ENCODE results near the gene UFC1. TPM values are rescaled to one million over a fixed set of nuclear protein-coding genes. Genes with fewer than 3 reads are reported as not detected.

Gene UFC1
- total and polyA plus RNA-seq, 7 donors, result 56.6 to 141 (median 76.2) TPM

DNA sequence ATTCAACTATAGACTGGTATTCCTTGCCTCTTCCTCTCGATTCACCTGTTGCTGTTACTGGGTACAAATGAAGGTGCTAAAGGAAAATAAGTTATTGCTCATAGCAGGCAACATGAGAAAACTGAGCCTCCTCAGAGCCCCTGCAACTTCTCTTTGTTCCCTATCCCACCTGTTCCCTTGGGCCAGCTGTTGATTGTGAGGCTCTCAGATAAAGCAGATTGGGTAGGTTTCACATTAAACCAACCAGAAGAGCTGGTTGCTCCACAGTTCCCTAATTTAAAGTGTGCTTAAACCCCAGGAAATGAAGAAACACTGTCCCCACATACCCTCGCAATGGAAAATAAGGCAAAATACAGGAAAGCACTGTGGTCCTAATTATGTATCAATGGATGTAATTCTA, 26.1 kb upstream of the UFC1 start:
- Histone ChIP-seq H3K4me1 (peaks cover 30% of the 10 kb centered on the region), H3K9me3 (no peaks in the 10 kb centered on the region), H3K27me3 (ENCODE audit: insufficient read depth in 3 of 3, low read length in 2 of 3) (no peaks in the 10 kb centered on the region), H3K36me3 (ENCODE audit: insufficient read depth in 1 of 2, low read depth in 1 of 2) (peaks cover 9 to 80% of the 10 kb centered on the region in 2 donors), H3K4me3 (no peak overlapping the region), H3K27ac (no peak overlapping the region)
- ATAC-seq, result no peak
- intact Hi-C loops (cut with DNase I), result no loop called here
- TF ChIP-seq CTCF (IDR thresholded peaks at IDR 0.05), result no peak
- no peak for DNase-seq
- 78 to 81% (median 79%) methylated on average over 2 of the region's 2 CpGs for WGBS, 3 donors

- Histone ChIP-seq H3K4me1 (peaks cover 33% of the 10 kb centered on the region), H3K36me3 (ENCODE audit: insufficient read depth in 1 of 2, low read depth in 1 of 2) (peaks cover 9 to 69% of the 10 kb centered on the region in 2 donors), H3K4me3 (no peak overlapping the region), H3K27ac (peak overlapping the region; percentile 12), H3K27me3 (ENCODE audit: insufficient read depth in 3 of 3, low read length in 2 of 3) (no peaks in the 10 kb centered on the region), H3K9me3 (no peaks in the 10 kb centered on the region)
- TF ChIP-seq CTCF (IDR thresholded peaks at IDR 0.05), result no peak
- intact Hi-C loops (cut with DNase I), result no loop called here
- DNase-seq (no peak), ATAC-seq (no peak)
- 66 to 72% (median 70%) methylated on average over 4 of the region's 4 CpGs for WGBS, 3 donors
These were observed 25.0 kb upstream of the UFC1 start for GRCh38 chr1:161128591-161129420.

- TF ChIP-seq CTCF (IDR thresholded peaks at IDR 0.05), result no peak
- intact Hi-C loops (cut with DNase I), result loop anchor here in 1 of 2 donors (5.0 kb wide), 1 partner anchor 83 kb away; the partner anchor contains the start of gene USF1
- 29 to 43% (median 31%) methylated on average over 1 of the region's 1 CpG for WGBS, 3 donors
- no peaks in the 10 kb centered on the region for H3K27me3 ChIP-seq (ENCODE audit: insufficient read depth in 3 of 3, low read length in 2 of 3)
- no peak for ATAC-seq
- peaks cover 9 to 54% of the 10 kb centered on the region in 2 donors for H3K36me3 ChIP-seq (ENCODE audit: insufficient read depth in 1 of 2, low read depth in 1 of 2)
- peak overlapping the region; percentile 71 for H3K4me3 ChIP-seq
- DNase-seq, result no peak
- H3K27ac ChIP-seq, result peak overlapping the region; percentile 92
- no peaks in the 10 kb centered on the region for H3K9me3 ChIP-seq
- H3K4me1 ChIP-seq, result peaks cover 39% of the 10 kb centered on the region
These were observed 23.5 kb upstream of the UFC1 start for GRCh38 chr1:161130266-161130665.

DNA sequence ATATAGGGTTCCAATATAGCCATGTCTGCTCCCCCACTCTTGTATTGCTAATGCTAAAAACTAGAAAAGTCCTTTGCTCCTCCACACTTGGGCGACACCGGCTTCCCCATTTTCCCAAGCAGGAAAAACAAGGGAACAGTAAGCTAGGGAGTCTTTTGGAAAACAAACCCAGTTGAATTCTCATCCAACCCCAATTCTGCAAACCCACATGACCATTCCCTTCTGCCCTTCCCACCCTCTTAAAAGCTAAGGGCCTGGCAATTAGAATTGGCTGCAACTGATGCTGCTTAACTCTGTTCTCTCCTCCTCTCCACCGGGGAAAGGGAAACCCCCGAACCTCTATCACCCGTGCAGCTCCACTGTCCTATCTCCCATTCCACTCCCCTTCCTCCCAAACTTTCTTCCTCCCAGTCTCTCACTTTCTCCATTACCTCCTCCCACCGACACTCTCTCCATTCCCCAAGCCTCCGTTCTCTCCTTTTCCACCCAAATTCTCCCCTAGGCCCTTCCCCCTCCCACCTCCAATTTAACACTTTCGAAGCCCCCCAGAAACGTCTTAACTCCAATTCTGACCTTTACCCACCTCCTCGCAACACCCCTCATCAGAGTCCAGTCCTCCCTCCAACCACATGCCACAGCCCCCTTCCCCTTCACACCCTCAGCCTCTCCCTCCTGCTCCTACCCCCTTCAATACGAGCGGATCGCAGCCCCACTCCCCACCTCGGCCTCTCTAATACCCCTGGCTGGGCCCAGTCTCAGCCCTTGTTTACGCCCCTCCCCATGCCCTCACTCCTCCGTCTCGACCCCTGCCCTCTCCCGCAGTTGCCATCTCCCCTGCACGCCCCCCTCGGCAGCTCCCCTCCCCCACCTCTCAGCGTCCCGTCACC, 22.0 kb upstream of the UFC1 start:
- H3K27me3 ChIP-seq (ENCODE audit: insufficient read depth in 3 of 3, low read length in 2 of 3), result no peaks in the 10 kb centered on the region
- peak overlapping the region; percentile 92 for H3K27ac ChIP-seq
- peak overlapping the region; percentile 71 for H3K4me3 ChIP-seq
- H3K9me3 ChIP-seq, result no peaks in the 10 kb centered on the region
- H3K4me1 ChIP-seq, result peaks cover 46% of the 10 kb centered on the region
- DNase-seq (no peak), ATAC-seq (peak in 1 of 4 donors; percentile 6)
- 3 to 4% (median 4%) methylated on average over 22 of the region's 22 CpGs for WGBS, 3 donors
- H3K36me3 ChIP-seq (ENCODE audit: insufficient read depth in 1 of 2, low read depth in 1 of 2), result peaks cover 9 to 39% of the 10 kb centered on the region in 2 donors
- intact Hi-C loops (cut with DNase I), result loop anchor here (1.0 to 5.0 kb wide), 3 partner anchors 23 to 84 kb away; partner anchors contain the start of genes B4GALT3 (in 1 of the 2) and USF1 (in 1 of the 2)
- no peak for TF ChIP-seq CTCF (IDR thresholded peaks at IDR 0.05)
